ENCODE data around the gene HNRNPD. TPM values are rescaled to one million over a fixed set of nuclear protein-coding genes. Genes with fewer than 3 reads are reported as not detected.
"Not testable (repeated sequence)": the region's sequence is repeated elsewhere in the genome, so short reads cannot be mapped to it uniquely, and the experiment has no call there.

HNRNPD gene, protein sequence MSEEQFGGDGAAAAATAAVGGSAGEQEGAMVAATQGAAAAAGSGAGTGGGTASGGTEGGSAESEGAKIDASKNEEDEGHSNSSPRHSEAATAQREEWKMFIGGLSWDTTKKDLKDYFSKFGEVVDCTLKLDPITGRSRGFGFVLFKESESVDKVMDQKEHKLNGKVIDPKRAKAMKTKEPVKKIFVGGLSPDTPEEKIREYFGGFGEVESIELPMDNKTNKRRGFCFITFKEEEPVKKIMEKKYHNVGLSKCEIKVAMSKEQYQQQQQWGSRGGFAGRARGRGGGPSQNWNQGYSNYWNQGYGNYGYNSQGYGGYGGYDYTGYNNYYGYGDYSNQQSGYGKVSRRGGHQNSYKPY
- polyA plus RNA-seq (ENCODE audit: insufficient read length in 4 of 4), result 100 to 1,000 TPM; 452 to 660 (median 589) TPM

DNA sequence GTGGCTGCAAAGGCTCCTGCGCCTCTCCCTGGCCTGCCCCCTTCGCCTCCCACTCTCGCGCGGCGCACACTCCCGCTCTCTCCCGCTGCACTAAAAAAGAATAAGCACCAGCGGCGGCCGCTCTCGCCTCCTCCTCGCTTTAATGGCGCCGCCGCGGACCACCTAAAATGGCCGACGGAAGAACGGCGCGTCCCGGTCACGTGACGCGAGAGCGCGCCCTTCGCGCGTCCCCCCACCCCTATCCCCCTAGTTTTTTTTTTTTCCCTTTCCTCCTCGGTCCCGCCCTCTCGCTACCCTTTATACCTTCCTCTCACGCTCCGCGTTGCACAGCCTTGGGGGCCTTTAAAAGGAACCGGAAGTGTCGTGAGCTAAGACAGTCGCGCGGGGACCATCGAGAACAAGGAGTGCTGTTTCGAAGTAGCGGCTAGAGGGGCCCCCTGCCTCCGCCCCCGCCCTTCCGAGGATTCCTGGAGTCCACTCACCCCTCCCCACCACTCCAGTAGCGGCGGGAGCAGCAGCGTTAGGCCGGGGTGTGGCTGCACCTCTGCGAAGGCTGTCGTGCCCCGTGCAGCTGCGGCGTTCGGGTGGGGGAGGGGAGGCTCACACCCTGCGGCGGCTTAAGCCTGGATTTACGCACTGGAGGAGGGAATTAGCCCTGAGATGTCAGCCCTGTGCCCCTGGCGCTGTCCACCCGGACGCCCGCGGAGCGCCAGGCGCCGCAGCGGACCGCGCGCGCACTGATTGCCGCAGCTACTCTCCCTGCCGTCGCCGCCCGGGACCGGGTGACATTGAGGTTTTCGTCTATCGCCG lies at the start of gene HNRNPD:
HNRNPD (minus strand) TSS at position 176 of the 810 bp plus-strand sequence. CDS start 313 bp downstream, outside the sequence.
- DNase-seq (ENCODE audit: low read depth in 4 of 4, low spot score in 3 of 4), result peak; percentile 98 to 99 (median 99)

DNA sequence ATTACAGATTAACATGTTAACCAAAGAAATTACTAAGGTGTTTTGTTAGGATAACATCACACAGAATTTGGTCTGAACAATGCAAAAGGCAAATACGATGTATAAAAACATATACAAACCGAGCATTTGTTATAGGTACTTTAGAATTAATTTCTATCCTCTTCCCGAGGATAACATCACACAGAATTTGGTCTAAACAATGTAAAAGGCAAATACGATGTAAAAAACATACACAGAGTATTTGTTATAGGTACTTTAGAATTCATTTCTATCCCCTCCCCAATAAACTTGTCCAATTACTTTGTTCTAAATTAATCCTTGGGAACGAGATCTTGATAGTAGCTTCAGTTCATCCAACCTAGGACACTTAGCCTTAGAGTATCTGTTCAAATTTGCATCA lies 48.8 kb upstream of the HNRNPD start:
- DNase-seq (ENCODE audit: low read depth in 4 of 4, low spot score in 3 of 4), result no peak

DNA sequence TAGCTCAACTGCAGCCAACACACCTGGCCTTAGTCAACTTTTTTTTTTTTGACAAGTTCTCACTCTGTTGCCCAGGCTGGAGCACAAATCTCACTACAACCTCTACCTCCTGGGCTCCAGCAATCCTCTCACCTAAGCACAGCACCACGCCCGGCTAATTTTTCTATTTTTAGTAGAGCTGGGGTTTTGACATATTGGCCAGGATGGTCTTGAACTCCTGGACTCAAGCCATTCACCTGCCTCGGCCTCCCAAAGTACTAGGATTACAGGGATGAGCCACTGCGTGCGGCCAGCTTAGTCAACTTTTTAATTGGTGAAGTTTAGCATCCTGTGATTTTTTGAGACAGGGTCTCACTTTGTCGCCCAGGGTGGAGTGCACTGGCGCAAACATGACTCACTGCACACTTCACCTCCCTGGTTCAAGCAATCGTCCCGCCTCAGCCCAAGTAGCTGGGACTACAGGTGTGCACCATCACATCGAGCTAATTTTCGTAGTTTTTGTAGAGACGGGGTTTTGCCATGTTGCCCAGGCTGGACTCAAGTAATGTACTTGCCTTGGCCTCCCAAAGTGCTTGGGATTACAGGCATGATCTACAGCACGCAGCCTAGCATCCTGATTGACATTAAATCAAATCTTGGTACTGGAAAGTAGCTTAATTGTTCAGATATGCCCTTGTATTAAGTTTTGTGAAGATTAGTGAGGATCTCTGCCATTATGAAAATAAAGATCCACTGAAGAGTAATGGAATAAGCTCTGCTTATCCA lies 48.2 kb upstream of the HNRNPD start:
- DNase-seq (ENCODE audit: low read depth in 4 of 4, low spot score in 3 of 4), result no peak

DNA sequence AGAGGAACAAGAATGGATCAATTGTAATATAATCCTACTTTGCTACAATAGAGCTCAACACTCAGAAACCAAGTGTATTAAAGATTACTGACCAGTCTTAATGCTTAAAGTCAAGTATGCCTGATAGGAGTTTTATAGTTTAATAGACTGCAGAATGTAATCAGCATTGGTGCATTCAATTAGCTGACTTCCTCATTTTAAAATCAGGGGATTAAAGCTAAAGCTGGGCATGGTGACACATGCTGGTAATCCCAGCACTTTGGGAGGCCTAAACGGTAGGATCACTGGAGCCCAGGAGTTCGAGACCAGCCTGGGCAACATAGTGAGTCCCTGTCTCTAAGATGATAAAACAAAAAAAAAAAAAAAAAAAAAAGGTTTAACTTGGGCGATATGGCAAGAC lies 45.7 kb upstream of the HNRNPD start:
- DNase-seq (ENCODE audit: low read depth in 4 of 4, low spot score in 3 of 4), result no peak

DNA sequence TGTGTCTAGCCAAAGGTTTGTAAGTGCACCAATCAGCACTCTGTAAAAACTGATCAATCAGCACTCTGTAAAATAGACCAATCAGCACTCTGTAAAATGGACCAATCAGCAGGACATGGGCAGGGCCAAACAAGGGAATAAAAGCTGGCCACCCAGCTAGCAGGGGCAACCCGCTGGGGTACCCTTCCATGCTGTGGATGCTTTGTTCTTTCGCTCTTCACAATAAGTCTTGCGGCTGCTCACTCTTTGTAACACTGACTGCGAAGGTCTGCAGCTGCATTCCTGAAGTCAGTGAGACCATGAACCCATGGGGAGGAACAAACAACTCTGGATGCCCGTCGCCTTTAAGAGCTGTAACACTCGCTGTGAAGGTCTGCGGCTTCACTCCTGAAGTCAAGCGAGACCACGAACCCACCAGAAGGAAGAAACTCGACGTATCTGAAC lies 42.2 kb upstream of the HNRNPD start:
- DNase-seq (ENCODE audit: low read depth in 4 of 4, low spot score in 3 of 4), result no peak

DNA sequence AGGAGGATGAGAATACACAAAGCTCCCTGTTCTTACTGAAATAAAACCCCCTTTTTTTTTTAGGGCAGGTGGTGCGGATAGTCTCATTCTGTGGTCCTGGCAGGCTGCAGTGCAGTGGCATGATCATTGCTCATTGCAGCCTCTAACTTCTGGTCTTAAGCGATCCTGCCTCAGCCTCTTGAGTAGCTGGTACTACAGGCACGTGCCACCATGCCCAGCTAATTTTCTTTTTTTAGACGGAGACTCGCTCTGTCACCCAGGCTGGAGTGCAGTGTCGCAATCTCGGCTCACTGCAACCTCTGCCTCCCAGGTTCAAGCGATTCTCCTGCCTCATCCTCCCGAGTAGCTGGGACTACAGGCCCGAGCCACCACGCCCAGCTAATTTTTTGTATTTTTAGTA lies 41.3 kb upstream of the HNRNPD start:
- DNase-seq (ENCODE audit: low read depth in 4 of 4, low spot score in 3 of 4), result not testable (repeated sequence)

DNA sequence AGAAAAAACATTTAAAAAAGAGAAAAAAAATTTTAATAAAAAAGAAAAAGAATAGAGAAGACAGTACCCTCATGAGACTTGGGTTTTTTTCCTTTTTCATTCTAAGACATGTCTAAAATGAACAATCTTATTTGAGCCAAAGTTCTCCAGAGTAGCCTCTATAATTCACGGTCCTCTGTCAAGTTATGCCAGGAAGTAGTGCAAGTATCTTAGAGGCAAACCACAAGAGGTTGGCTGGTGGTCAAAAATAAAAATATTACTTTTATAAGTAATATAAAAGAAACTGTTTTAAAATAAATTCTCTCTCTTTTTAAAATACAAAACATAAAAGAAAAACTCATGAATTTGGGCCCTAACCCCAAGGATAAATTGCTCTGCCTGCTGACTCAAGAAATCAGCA lies 29.9 kb upstream of the HNRNPD start:
- no peak for DNase-seq (ENCODE audit: low read depth in 4 of 4, low spot score in 3 of 4)

DNA sequence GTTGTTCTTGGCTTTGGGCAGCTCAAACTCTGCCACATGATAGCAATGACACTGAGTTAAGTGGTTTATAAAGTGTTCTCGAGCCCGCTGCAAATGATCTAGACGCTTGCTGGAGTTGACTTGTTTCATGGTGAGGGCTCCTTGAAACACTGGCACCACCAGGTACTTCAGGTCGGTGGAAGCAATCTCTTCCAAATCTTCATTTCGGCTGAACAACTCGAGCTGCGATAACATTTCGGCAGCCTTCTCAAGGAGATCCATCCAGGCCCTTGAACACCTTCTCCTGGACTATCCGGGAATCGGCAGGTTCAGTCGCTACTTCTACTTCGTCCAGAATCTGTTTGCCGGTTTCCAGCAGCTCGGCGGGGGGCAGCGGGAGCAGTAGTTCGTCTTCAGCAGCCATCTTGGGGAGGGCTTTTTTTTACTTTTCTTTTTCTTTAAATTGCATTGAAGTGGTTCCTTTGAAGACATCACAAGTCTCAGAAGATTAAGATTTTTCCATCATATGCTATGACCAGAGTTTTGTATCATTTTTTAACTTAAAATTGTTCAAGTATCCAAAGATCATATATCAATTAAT lies 28.5 kb upstream of the HNRNPD start:
- no peak for DNase-seq (ENCODE audit: low read depth in 4 of 4, low spot score in 3 of 4)

DNA sequence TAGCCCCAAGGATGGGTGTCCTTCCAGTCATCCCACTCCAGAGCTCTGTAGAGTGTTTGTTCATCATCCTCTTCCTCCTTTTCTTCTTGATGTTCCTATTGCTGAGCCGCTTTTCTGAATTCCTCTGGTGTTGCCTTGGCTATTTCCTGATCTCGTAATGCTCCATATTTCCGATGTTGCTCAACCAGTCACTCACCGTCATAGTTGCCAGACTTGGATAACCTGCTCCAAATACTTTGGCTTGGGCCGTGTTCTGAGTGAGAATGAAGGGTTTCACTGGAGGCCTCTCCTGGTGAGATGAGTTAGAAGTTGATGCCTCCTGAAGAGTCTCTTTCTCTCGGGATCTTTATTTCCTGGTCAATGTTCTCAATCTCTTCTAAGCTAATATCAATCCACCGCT lies 27.8 kb upstream of the HNRNPD start:
- DNase-seq (ENCODE audit: low read depth in 4 of 4, low spot score in 3 of 4), result no peak

DNA sequence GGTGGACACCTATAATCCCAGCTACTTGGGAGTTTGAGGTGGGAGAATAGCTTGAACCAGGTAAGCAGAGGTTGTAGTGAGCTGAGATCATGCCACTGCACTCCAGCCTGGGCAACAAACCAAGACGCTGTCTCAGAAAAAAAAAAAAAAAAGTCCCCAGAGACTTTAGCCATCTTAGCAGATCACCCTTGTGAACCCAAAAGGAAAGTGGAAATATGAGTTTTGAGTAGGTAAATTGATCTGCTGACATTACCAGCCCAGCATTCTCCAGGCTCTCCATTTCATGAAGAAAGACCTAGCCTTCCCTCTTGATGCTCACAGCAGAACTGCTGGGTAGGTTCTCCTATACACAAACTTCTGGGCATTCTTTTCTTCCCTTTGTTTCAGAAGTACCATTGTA lies 24.5 kb upstream of the HNRNPD start:
- DNase-seq (ENCODE audit: low read depth in 4 of 4, low spot score in 3 of 4), result no peak

DNA sequence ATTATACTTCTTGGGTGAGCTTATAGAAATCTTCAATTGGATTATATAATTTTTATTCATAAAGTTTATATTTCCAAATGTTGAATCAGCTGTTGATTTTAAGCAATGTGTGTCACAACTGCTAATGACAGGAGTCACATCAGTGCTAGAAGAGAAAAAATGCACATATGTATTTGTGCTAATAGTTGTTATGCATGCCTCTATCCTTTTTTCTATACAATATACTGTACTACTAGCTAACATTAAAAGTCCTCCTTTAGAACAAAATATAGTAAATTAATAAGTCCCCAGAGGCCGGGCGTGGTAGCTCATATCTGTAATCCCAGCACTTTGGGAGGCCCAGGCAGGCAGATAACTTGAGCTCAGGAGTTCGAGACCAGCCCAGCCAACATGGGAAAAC lies 23.7 kb upstream of the HNRNPD start:
- no peak for DNase-seq (ENCODE audit: low read depth in 4 of 4, low spot score in 3 of 4)

DNA sequence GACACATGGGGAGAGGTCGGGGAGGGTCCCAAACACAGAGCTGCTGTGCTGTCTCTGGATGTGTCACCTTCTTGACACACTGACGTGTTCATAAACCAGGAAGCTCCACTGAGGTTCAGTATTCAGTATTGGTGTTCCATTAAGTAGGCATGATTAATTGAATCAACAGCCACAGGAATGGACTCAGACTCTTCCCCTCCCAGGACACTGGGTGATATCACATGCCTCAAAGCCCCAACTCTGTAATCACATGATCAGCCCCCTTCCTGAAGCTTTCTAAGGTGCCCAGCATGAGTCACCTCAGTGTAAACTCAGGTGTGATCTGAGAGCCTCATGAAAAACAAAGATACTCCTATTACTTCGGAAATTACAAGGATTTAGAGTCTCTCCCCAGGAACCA lies 21.1 kb upstream of the HNRNPD start:
- DNase-seq (ENCODE audit: low read depth in 4 of 4, low spot score in 3 of 4), result no peak

DNA sequence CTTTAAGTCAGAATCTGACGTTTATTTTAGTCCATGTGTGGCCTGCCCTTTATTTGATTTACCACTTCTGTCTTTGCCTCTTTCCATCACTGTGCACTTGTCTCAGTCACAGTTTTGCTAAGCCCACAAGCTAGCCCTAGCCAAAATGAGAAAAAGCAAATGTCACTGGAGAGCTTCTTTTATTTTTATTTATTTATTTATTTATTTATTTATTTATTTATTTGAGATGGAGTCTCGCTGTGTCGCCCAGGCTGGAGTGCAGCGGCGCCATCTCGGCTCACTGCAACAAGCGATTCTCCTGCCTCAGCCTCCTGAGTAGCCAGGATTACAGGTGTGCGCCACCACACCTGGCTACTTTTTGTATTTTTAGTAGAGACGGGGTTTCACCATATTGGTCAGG lies 16.3 kb upstream of the HNRNPD start:
- DNase-seq (ENCODE audit: low read depth in 4 of 4, low spot score in 3 of 4), result not testable (repeated sequence)

DNA sequence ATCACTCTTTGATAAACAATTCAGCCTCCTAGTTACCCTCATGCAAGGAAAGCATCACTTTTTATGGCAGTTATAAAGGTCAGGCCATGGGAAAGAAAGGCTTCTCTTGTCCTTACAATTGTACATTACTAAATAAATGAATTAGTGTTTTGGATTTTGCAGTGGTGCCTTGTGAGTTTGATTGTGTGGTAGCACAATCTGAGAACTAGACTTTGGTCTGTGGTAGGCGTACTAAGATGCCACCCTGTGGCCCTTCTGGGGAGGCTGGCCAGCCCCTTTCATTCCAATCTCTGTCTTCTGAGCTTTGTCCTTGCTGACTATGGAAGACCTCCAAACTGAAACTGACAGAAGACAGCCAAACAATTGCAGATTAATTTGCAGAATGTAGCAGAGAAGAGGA lies 14.6 kb upstream of the HNRNPD start:
- DNase-seq (ENCODE audit: low read depth in 4 of 4, low spot score in 3 of 4), result no peak

DNA sequence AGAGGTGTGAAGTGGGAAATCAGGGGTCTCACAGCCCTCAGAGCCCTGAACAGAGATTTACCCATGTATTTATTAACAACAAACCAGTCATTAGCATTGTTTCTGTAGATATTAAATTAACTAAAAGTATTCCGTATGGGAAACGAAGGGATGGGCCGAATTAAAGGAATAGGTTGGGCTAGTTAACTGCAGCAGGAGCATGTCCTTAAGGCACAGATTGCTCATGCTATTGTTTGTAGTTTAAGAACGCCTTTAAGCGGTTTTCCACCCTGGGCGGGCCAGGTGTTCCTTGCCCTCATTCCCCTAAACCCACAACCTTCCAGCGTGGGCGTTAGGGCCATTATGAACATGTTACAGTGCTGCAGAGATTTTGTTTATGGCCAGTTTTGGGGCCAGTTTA lies 12.5 kb upstream of the HNRNPD start:
- DNase-seq (ENCODE audit: low read depth in 4 of 4, low spot score in 3 of 4), result not testable (repeated sequence)

DNA sequence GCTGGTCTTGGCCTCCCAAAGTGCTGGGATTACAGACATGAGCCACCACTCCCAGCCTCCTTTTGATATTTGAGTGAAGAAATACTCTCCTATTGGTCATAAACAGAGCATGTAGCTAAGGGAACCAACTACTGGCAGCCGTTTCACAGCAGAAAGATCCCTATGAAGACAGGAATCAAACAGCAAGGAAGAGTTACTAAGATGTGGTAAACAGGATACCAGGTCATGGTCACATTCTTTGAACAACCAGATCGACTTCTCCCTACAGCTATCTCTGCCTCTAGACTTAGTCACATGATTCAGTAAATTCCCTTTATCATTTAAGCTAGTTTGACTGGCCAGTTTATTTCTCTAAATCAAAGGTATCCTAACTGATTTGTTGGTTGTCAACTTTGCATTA lies 9.0 kb upstream of the HNRNPD start:
- DNase-seq (ENCODE audit: low read depth in 4 of 4, low spot score in 3 of 4), result no peak

DNA sequence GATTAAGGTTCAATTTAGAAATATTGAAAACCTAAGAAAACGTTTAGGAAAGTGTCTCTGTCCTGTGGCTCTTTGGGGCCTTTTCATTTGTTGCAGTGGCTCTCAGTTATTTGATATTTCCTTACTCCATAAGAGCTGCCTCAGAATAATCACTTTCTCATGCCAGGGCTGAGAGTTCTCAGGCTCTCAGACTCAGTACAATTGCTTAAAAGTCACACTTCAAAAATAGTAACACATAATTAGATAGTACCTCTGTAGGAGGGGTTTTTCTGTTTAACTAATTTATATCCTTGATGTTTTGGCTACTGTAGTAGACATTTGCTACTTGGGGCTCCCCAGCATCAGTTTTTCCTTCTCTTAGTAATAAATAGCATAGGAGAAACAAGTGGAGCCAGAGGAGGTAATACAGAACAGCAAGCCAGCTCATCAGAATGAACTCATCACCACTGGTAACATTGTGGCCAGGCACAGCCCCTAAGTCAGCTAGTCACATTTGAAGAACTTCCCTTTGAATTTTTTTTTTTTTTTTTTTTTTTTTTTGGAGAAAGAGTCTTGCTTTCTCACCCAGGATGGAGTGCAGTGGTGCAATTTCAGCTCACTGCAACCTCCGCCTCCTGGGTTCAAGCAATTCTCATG lies 8.0 kb upstream of the HNRNPD start:
- DNase-seq (ENCODE audit: low read depth in 4 of 4, low spot score in 3 of 4), result no peak

DNA sequence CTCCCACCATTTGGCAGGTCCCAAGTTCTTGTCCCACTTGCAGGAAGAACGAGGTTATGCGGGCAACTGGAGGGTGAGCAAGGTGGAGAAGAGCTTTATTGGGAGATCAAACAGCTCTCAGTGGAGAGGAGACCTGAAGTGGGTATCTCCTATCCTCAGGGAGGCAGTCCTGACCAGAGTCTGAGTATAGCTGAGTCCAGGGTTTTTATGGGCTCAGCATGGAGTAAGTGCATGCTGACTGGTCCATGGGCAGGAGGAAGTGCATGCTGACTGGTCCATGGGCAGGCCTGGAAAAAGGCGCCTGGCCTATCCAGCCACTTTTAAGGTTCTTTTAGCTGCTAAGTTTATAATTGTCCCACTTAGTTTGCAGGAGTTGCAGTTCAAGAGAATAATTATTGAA lies 7.4 kb upstream of the HNRNPD start:
- DNase-seq (ENCODE audit: low read depth in 4 of 4, low spot score in 3 of 4), result no peak

DNA sequence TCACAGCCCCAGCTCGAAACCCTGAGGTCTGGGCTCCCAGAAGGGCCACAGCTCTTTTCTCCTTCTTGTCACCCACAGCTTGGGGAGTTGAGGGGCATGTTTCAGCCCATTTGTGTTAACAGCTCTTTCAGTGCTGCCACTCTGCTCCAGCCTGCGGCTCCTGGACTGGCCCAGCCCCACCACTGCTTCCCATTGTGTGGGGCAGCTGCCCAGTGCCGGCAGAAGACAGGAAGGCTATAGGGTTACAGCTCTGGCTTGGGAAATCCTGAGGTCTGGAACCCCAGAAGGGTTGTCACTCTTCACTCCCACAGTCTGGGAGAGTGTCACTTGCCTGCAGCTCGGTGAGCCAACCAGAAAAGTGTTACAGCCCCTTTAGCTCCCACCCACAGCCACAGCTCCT lies 7.0 kb upstream of the HNRNPD start:
- no peak for DNase-seq (ENCODE audit: low read depth in 4 of 4, low spot score in 3 of 4)

DNA sequence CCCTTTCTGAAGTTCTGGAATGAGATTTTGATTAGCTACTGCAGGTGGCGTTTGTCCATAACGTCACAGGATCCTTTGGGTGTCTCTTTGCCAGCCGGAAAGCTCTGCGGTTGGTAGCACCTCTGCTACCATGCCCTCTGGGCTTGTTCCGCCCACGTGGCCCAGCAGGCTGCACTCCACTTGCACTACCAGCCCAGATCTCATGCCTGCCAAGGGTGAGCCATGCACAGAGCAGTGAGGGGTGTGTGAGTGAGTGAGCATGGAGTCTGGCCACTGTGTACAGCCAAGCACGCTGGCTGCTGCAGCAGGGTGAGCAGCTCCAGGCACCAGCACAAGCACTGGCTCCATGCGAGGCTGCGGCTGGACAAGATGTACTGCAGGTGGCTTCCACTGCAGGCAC lies 6.6 kb upstream of the HNRNPD start:
- DNase-seq (ENCODE audit: low read depth in 4 of 4, low spot score in 3 of 4), result no peak
